Hepatocyte (in vitro differentiated cells): ENCODE results near the gene BACH2. TPM values are rescaled to one million over a fixed set of nuclear protein-coding genes. Genes with fewer than 3 reads are reported as not detected.

Source experiments
- DNase-seq: peaks from one replicate; pipeline ENCODE4 v3.0.0-alpha.2; 2016; ENCODE audit warnings: low spot score
- H2AFZ ChIP-seq: fragments of 200-600 bp; sonication (generic); 2 replicates; pipeline ENCODE4 v1.6.0; 2016; ENCODE audit warnings: antibody characterized with exemption, mild to moderate bottlenecking
- H3K27ac ChIP-seq: fragments of 200-600 bp; sonication (generic); 2 replicates; pipeline ENCODE4 v1.5.1; 2016; ENCODE audit warnings: mild to moderate bottlenecking
- H3K27me3 ChIP-seq: fragments of 200-600 bp; sonication (generic); 2 replicates; pipeline ENCODE4 v1.6.1; 2016
- H3K36me3 ChIP-seq: fragments of 200-600 bp; sonication (generic); replicated peaks from 2 replicates; pipeline ENCODE4 v1.5.1; 2016; ENCODE audit warnings: low read depth; ENCODE audit not compliant: insufficient read depth
- H3K4me1 ChIP-seq: fragments of 200-600 bp; sonication (generic); 2 replicates; pipeline ENCODE4 v1.5.1; 2016; ENCODE audit warnings: mild to moderate bottlenecking, moderate library complexity; ENCODE audit not compliant: insufficient read depth
- H3K4me2 ChIP-seq: fragments of 200-600 bp; sonication (generic); 2 replicates; pipeline ENCODE4 v1.6.0; 2016
- H3K4me3 ChIP-seq: fragments of 200-600 bp; sonication (generic); 2 replicates; pipeline ENCODE4 v1.5.1; 2016; ENCODE audit warnings: mild to moderate bottlenecking
- H3K79me2 ChIP-seq: fragments of 200-600 bp; sonication (generic); 2 replicates; pipeline ENCODE4 v1.6.0; 2017; ENCODE audit warnings: mild to moderate bottlenecking
- H3K9me2 ChIP-seq: fragments of 200-600 bp; sonication (generic); replicated peaks from 2 replicates; pipeline ENCODE4 v1.6.0; 2017; ENCODE audit warnings: mild to moderate bottlenecking; ENCODE audit not compliant: insufficient read depth
- H3K9me3 ChIP-seq: fragments of 200-600 bp; sonication (generic); 2 replicates; pipeline ENCODE4 v1.5.1; 2016; ENCODE audit warnings: low read depth, mild to moderate bottlenecking
- H4K20me1 ChIP-seq: fragments of 200-600 bp; sonication (generic); 2 replicates; pipeline ENCODE4 v1.6.0; 2016; ENCODE audit warnings: mild to moderate bottlenecking; ENCODE audit not compliant: insufficient read depth, poor library complexity, severe bottlenecking
- EZH2 ChIP-seq: fragments of 200-600 bp; sonication (generic); IDR thresholded peaks from 2 replicates; pipeline ENCODE4 v1.6.1; 2016; ENCODE audit warnings: antibody characterized with exemption, mild to moderate bottlenecking, borderline replicate concordance
- EZH2phosphoT487 ChIP-seq: fragments of 200-600 bp; sonication (generic); IDR thresholded peaks from one replicate; pipeline ENCODE4 v1.6.1; 2018; ENCODE audit warnings: antibody characterized with exemption, mild to moderate bottlenecking, low read depth, moderate library complexity; ENCODE audit not compliant: unreplicated experiment, severe bottlenecking
- WGBS: methylation state at CpG from one replicate; pipeline ENCODE4 v1.1.6; 2016; ENCODE audit warnings: low lambda C conversion rate; ENCODE audit errors: missing lambda C conversion rate; 5-methylcytosine and 5-hydroxymethylcytosine counted together
- polyA plus RNA-seq: library from polyadenylated mRNA; unstranded; fragments of >200 nt; fragmentation: Nextera tagmentation; extraction: Ambion mirVana; gene quantifications from 2 replicates; pipeline ENCODE4 v1.2.1, GENCODE V29; 2016
- total RNA-seq: library from RNA; depleted of rRNA; stranded (reverse); fragments of >200 nt; gene quantifications from 2 replicates; pipeline ENCODE4 v1.2.3, GENCODE V29; 2014
- TF ChIP-seq, protein P1 (sequence below): fragments of 200-600 bp; sonication (generic); IDR thresholded peaks from 2 replicates; pipeline ENCODE4 v1.5.1; 2016; ENCODE audit warnings: antibody characterized with exemption, mild to moderate bottlenecking; ENCODE audit not compliant: poor library complexity

The BACH2 gene
- total and polyA plus RNA-seq, 2 experiments from 2014 or later: 2.3 to 2.6 TPM

DNA sequence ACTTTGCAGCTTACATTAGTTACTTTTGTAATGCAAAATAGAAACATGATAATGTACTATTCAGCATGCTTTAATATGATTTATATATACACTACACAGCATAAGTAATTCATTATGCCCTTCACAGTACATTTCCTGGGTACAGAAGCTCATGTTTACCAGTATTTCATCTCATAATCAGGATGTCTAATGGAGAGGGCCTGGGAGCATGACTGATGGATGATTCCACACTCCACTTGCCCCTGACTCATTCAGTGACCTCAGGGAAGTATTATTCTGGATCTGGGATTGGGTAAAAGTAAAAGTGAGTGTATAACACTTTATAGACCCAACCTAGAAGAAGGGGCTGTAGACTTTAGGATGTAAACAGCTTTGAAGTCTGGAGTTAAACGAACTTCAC lies 31.4 kb upstream of the BACH2 start:
- Histone ChIP-seq H3K4me2 (no peak overlapping the region), H3K9me3 (no peaks in the 10 kb centered on the region), H3K4me1 (no peaks in the 10 kb centered on the region), H3K27me3 (no peaks in the 10 kb centered on the region), H3K9me2 (no peaks in the 10 kb centered on the region), H3K4me3 (no peak overlapping the region), H3K27ac (no peak overlapping the region), H3K79me2 (no peaks in the 10 kb centered on the region), H3K36me3 (no peaks in the 10 kb centered on the region), H2AFZ (no peak overlapping the region), H4K20me1 (no peaks in the 10 kb centered on the region)
- WGBS: 81% methylated on average over 1 of the region's 1 CpG
- TF ChIP-seq, protein P1, sequence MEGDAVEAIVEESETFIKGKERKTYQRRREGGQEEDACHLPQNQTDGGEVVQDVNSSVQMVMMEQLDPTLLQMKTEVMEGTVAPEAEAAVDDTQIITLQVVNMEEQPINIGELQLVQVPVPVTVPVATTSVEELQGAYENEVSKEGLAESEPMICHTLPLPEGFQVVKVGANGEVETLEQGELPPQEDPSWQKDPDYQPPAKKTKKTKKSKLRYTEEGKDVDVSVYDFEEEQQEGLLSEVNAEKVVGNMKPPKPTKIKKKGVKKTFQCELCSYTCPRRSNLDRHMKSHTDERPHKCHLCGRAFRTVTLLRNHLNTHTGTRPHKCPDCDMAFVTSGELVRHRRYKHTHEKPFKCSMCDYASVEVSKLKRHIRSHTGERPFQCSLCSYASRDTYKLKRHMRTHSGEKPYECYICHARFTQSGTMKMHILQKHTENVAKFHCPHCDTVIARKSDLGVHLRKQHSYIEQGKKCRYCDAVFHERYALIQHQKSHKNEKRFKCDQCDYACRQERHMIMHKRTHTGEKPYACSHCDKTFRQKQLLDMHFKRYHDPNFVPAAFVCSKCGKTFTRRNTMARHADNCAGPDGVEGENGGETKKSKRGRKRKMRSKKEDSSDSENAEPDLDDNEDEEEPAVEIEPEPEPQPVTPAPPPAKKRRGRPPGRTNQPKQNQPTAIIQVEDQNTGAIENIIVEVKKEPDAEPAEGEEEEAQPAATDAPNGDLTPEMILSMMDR: no peak
- TF ChIP-seq EZH2phosphoT487 (no peak), EZH2 (no peak)
- no peak for DNase-seq

DNA sequence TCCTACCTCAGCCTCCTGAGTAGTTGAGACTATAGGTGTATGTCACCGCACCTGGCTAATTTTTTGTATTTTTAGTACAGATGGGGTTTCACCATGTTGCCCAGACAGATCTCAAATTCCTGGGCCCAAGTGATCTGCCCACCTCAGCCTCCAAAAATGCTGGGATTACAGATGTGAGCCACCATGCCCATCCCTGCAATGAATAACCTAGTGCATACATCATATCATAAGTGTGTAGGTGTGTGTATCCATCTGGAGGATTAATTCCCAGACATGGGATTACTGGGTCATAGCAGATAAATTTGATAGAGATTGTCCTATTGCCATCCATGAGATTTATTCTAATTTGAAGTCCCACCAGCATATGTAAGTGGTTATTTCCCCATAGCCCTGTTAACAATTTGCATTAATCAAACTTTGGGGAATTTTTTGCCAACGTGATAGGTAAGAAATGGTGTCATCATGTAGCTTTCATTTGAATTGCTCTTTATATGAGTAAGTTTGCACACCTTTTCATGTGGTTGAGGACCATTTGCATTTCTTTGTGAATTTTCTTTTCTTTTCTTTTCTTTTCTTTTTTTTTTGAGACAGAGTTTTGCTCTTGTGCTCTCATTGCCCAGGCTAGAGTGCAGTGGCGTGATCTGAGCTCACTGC lies 29.9 kb upstream of the BACH2 start:
- no peak overlapping the region for H3K4me3 ChIP-seq
- WGBS: 91% methylated on average over 3 of the region's 3 CpGs
- no peaks in the 10 kb centered on the region for H3K9me3 ChIP-seq
- H3K27me3 ChIP-seq: no peaks in the 10 kb centered on the region
- no peak overlapping the region for H3K4me2 ChIP-seq
- H4K20me1 ChIP-seq: no peaks in the 10 kb centered on the region
- no peaks in the 10 kb centered on the region for H3K9me2 ChIP-seq
- no peaks in the 10 kb centered on the region for H3K36me3 ChIP-seq
- DNase-seq: no peak
- no peak overlapping the region for H2AFZ ChIP-seq
- TF ChIP-seq, protein P1: no peak
- TF ChIP-seq EZH2: no peak
- no peak for TF ChIP-seq EZH2phosphoT487
- no peaks in the 10 kb centered on the region for H3K4me1 ChIP-seq
- H3K27ac ChIP-seq: no peak overlapping the region
- no peaks in the 10 kb centered on the region for H3K79me2 ChIP-seq

- WGBS: 95% methylated on average over 6 of the region's 6 CpGs
Observed at GRCh38 chr6:90323706-90324105, 27.1 kb upstream of the BACH2 start.

More at GRCh38 chr6:90323706-90324105, 27.1 kb upstream of the BACH2 start:
- H3K27me3 ChIP-seq: no peaks in the 10 kb centered on the region
- no peak overlapping the region for H3K4me3 ChIP-seq
- DNase-seq: no peak
- no peak overlapping the region for H2AFZ ChIP-seq
- H4K20me1 ChIP-seq: no peaks in the 10 kb centered on the region
- TF ChIP-seq EZH2 (no peak), EZH2phosphoT487 (no peak)
- TF ChIP-seq, protein P1: no peak
- no peaks in the 10 kb centered on the region for H3K9me3 ChIP-seq
- no peaks in the 10 kb centered on the region for H3K36me3 ChIP-seq
- H3K27ac ChIP-seq: no peak overlapping the region
- H3K4me1 ChIP-seq: no peaks in the 10 kb centered on the region
- no peaks in the 10 kb centered on the region for H3K9me2 ChIP-seq
- H3K4me2 ChIP-seq: no peak overlapping the region
- H3K79me2 ChIP-seq: no peaks in the 10 kb centered on the region
